NCI-H2171 (cell line): Measurements from ENCODE around the gene TACR1.
"Not testable (repeated sequence)": the region's sequence is repeated elsewhere in the genome, so short reads cannot be mapped to it uniquely, and the experiment has no call there.

Experiments
- DNase-seq: peaks from one replicate; lab custom pipeline; 2025; lab: John Stamatoyannopoulos, UW

The TACR1 gene, protein sequence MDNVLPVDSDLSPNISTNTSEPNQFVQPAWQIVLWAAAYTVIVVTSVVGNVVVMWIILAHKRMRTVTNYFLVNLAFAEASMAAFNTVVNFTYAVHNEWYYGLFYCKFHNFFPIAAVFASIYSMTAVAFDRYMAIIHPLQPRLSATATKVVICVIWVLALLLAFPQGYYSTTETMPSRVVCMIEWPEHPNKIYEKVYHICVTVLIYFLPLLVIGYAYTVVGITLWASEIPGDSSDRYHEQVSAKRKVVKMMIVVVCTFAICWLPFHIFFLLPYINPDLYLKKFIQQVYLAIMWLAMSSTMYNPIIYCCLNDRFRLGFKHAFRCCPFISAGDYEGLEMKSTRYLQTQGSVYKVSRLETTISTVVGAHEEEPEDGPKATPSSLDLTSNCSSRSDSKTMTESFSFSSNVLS

GRCh38 chr2:75199428-75200011, at the start of gene TACR1:
TACR1 (minus strand) TSS chr2:75199520; CDS start chr2:75198934, 586 bp downstream.
- no peak for DNase-seq

DNA sequence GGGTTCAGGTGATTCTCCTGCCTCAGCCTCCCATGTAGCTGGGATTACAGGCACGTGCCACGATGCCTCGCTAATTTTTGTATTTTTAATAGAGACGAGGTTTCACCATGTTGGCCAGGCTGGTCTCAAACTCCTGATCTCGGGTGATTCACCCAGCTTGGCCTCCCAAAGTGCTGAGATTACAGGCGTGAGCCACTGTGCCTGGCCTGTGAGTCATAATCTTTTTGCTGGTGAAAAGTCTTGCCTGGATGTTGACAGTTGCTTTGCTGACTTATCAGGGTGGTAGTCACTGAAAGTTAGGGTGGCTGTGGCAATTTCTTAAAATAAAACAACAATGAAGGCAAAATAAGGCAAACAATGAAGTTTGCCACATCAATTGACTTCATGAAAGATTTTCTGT, 49.3 kb upstream of the TACR1 start:
- not testable (repeated sequence) for DNase-seq

DNA sequence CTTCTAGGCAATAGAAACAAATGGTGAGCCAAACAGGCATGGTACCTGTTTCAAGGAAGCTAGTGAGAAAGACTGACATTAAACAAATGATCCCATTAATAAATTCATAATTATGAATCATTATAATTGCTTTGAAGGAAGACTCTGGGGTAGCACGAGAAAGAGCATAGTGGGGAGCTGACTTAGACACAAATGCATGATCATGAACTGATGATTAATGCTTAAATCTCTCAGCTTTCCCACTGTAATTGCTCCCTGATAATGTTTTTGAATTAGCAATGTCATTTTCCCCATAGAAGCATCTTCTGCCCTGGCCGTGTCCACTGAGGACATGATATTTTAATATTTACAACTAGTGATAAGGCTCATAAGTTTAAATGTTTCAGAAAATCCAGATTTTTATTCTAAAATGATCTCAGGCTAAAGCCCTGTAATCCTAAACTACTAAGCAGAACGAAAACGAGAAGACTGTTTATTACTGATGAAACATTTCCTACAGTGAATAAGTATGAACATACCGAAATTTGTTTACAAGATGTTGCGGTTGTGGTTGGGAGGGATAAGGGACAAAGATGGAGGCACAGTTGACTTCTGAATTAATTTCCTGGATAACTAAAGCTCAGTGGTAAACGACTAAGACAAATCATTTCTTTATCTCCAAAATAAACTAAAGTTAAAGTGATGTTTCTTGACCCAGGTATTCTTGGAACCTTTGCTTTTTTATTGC, 47.3 kb upstream of the TACR1 start:
- DNase-seq = no peak

DNA sequence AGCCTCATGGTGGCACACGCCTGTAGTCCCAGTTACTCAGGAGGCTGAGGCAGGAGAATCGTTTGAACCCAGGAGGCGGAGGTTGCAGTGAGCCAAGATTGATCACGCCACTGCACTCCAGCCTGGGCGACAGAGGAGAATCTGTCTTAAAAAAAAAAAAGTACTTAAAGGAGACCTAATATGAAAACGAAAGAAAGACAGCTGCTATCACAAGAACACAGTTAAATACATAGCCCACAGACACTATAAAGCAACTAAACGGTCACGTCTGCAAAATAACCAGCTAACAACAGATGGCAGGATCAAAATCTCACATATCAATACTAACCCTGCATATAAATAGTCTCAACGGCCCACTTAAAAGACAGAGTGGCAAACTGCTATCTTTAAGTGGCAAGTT, 43.9 kb upstream of the TACR1 start:
- no peak for DNase-seq

DNA sequence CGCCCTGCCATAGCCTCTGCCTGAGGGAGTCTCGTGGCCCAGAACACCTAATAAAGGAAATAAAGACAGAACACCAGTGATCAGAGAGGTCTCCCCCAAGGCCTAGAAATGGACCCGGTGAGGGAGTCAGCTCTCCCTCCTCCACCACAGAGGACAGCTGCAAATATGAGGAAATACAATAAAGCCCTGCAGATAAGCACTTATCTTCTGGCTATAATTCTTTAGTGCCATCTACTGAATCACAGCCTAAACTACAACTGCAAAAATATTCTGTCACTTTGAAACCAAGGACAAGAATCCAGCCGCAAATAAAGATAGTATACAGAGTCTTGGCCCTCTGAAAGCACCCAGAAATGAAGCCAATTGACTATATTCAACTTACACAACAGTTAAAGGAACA, 42.4 kb upstream of the TACR1 start:
- DNase-seq = no peak

- no peak for DNase-seq
Observed at GRCh38 chr2:75238670-75239330, 39.5 kb upstream of the TACR1 start.

- DNase-seq = no peak
Observed at GRCh38 chr2:75237296-75237695, 38.0 kb upstream of the TACR1 start.

DNA sequence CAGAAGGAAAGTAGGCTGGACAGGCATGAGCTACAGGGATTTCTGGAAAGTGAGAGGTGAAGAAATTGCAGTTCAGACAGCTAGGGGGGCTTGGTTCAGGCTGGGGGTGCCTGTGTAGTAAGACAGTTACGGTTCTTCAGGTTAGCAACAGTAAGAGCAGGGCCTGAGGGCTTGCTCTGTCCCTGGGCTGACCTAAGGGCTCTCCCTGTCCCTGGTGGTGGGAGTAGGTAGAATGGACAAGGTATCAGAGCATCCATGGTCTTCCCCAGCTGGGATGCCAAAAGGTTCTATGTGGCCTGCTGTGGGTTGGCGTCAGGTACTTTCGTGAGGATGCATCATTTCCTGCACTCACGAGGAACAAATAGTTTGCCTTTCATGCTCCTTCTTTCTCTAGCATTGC, 34.6 kb upstream of the TACR1 start:
- no peak for DNase-seq

DNA sequence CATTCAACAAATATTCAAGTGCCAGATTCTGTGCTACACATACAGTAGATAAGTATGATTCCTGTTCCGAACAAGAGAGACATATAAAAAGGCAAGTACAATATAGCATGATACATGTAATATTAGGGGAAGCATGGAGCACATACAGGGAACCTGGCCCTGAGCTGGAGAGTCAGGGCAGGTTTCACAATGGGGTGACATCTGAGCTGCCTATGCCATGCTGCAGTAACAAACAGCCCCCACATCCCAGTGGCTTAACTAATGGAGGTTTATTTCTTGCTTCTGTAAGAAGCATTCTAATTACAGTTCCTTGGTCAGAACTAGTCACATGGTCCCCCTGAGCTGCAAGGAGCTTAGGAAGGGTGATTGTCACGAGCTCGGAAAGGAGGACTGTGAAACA, 27.3 kb upstream of the TACR1 start:
- no peak for DNase-seq

DNA sequence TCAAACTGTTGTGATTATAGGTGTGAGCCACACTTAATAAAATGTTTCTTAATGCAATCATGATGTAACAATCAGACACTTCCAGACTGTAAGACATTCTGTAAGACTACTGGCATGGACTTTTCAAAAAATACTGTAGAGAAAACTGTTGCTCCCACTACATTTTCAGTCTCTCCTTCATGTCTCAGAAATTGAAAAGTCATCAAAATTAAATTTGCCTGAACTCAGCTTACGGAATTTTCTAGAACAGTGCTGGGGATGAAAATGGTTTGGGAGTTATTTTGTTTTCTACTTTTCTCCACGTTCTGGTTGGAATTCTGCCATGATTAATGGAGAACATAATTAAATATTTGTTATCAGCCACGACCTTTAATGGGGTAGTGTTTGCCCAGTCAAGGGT, 26.8 kb upstream of the TACR1 start:
- DNase-seq = no peak

DNA sequence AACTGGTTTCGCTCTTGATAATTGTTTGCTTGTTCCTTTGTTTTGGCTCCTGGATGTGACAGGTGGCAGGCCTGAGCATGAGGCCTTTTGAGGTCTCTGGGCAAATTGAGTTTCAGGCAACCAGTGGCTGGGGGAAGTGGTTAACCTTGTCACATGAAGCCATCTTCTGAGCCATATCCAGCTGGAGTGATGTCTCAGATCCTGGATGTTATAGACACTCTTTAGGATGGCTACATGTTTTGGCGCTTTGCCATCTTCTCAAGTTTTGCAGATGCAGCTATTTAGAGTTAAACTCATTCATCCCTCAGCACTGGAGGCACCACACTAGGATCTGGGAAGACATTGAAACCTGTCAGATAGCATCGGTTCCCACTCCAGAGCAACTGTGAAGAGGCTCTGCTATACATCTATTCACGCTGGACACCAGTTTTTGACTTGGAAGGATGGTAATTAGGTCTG, 25.3 kb upstream of the TACR1 start:
- DNase-seq = peak; percentile 56

DNA sequence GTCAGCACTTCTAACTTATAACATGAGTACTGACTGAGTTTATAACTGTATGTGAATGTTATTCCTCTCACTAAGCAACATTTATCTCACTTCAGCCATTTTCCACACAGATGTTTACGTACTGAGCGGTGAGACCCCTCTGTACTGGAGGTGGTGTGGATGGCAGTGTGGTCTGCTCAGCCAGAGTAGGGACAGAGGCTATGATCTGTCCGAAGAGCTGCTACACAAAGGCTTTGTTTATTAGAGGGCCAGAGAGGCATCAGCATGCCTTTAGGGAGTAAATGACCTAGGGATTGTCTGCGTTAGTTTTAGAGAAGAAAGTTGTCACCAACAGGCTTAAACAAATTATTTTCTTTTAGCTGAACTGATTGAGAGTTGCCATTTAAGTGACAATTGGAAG, 23.2 kb upstream of the TACR1 start:
- no peak for DNase-seq

DNA sequence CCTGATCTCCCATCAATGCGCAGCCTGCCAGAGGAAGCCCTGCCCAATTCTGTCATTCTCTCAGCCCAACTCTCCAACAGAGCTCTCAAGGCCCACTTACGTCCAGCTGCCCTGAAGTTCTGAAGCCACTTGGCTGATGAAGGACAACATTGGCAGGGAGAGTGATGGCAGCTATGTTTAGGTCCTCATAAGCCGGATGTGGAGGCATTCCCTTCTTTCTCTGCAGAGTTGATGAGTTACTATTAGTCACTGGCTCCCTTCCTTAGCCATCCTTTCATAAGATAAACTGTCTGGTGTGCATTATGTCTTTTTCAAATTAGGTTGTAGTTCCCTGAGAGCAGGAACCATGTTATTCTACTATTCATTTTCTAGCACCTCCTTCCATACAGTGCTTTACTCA, 22.5 kb upstream of the TACR1 start:
- DNase-seq = no peak

DNA sequence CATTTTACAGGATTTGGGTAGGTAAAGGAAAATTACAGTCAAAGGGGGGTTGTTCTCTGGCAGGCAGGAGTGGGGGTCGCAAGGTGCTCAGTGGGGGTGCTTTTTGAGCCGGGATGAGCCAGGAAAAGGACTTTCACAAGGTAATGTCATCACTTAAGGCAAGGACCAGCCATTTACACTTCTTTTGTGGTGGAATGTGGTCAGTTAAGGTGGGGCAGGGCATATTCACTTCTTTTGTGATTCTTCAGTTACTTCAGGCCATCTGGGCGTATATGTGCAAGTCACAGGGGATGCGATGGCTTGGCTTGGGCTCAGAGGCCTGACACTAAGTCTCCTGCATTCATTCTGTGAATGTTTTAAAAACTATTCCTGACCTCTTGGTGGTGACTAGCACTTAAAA, 19.9 kb upstream of the TACR1 start:
- DNase-seq = not testable (repeated sequence)

- no peak for DNase-seq
Observed at GRCh38 chr2:75211266-75211770, 12.0 kb upstream of the TACR1 start.

DNA sequence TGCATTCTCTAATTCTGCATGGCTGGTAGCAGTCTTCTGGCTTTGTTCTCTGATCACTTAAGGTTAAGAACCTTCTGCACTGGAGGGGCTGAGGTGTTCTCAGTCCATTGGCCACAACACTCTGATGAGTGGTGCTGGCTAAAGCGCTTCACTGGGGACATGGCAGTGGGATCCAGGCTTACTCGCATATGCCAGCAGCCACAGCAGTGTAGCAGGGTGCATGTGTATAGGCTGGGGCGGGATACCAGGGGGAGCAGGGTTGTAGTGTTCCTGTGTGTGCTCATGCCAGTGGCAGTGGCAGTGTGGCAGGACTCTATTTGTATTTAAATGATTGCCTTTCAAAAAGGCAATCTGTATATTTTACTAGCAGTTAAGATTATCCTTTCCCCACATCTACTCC, 11.1 kb upstream of the TACR1 start:
- DNase-seq = no peak

GRCh38 chr2:75208738-75209137, 9.4 kb upstream of the TACR1 start:
- DNase-seq = no peak

- no peak for DNase-seq
Observed at GRCh38 chr2:75204833-75205232, 5.5 kb upstream of the TACR1 start.

- DNase-seq = no peak
Observed at GRCh38 chr2:75202359-75202758, 3.0 kb upstream of the TACR1 start.

DNA sequence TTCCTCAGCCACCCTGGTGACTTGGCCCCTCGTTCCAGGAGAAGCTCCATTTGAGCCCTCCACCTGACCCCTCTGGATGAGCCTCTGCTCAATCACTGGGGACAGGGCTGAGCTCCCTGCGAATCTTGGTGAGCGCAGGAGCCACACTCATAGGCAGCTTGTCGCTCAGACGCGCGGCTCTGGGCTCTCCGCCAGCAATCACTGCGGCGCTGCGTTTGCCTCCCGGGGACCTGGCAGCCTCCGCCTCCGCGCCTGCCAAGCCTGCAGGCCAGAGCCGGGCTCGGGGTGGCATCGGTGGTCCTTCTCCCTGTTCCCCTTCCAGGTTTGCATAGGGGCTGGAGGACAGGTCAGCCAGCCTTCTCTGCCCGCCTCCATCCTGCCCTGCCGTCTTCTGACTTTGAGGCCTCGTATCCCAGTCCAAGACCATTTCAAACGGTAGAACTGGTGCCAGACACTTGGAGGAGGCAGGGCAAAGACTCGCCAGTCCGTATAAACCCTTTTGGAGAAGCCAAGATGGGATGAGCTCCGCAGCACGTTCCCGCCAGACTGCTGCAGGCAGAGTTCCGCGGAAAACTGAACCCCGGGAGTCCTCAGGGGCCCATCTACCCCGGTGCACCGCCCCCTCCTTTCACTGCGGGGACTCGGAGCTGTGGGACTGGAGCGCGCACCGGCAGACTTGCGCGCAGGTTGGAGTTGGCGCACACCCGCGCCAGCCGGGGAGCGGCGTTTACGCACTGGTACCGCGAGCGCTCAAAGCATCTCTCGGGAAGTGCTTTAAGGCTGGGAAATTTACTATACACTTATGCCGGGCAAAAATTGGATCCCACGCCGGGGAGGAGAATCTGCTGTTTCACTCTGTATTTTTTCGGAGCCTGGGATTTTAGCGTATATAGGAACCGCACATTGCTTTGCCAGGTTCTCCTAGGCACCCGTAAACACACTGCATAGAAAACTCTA, 1.1 kb upstream of the TACR1 start:
- DNase-seq = peak; percentile 71

- no peak for DNase-seq
Observed at GRCh38 chr2:75195076-75195691, 4.1 kb downstream of the TACR1 start.
